HG02642 (cell line): ENCODE data around the gene HIBCH.

Experiments used
- ATAC-seq: cut with Tn5 transposase; IDR thresholded peaks from one replicate; pipeline ENCODE4 v1.9.1; 2021; ENCODE audit warnings: mild to moderate bottlenecking; ENCODE audit not compliant: unreplicated experiment, poor library complexity

HIBCH gene

DNA sequence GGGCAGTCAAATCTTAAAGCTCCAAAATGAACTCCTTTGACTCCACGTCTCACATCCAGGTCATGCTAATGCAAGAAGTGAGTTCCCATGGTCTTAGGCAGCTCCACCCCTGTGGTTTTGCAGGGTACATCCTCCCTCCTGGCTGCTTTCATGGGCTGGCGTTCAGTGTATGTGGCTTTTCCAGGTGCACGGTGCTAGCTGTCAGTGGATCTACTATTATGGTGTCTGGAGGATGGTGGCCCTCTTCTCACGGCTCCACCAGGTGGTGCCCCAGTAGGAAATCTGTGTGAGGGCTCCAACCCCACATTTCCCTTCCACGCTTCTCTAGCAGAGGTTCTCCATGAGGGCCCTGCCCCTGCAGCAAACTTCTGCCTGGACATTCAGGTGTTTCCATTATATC is 151.9 kb downstream of the HIBCH start:
- ATAC-seq = no peak

DNA sequence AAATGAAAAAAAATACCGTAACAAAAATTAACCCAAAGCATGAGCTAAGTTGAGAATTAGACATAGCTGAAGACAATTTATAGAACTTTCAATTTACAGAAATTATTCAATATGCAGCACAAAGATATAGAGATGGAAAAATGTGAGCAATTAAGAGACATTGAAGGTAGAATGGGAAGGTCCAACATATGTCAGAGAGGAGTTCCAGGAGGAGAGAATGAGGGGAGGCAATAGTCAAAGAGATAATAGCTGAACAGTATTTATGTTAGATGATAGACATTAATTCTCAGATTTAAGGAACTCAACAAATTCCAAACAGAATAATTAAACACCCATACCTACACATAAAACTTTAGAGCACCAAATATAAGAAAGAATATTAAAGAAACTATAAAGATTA is 154.1 kb downstream of the HIBCH start:
- ATAC-seq = no peak

DNA sequence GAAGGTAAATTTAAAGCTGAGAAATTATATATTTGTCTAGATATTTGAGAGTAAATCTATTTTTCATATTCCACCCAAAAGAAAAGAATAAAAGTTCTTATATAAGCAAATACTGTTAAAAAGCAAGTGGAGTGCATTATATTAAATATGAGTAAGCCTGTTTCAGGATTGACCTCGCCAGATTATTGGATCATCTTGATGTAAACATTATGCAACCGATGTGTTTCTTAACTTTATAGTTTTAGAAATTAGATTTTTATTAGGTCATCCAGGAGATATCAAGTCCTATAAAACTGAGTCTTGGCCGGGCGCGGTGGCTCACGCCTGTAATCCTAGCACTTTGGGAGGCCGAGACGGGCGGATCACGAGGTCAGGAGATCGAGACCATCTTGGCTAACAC is 156.8 kb downstream of the HIBCH start:
- no peak for ATAC-seq

DNA sequence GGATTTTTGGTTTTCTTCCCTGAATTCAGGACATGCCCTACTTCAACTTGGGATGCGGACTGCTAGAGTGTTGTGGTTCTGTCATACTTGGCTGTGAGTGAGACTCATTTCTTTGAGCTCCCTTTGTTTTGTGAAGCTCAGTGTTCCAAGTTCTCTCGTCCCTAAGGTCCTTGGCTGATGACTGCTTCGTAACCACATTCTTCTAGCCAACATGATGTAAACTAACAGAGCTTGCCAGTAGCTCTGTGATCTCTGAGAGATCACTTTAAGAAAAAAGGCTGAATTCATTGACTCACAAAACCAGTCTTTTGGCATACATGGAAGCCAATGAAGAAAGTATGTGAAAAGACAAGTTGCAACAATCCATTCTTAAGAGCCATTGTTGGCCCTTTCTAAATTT is 160.2 kb downstream of the HIBCH start:
- no peak for ATAC-seq

DNA sequence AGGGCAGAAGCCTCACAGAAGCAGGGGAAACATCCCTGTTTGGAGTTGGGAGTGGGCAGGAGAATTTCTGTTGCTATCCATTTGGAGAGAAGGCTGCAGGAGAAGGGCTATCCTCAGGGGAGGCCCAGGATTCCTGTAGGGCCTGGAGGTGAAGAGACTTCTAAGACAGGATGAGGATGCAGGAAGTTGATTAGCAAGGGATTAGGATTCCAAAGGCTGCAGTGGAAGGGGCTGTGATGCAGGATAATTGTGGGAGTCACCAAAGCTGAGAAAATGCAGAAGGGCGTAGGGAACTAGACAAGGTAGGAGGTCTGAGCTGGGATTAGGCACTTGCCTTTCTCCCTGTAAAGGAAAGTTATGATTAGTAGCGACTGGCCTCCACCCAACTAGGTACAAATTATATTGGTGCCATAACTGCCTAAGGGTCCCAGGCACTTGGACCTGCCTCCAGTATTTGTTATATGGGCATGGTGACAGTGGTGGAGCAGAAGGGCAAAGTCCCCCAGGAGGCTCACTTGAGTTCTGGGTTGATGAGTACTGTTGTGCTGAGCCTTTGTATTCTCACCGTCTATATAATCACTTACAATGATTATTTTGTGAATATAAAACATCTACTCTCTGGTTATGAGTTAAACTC is 160.7 kb downstream of the HIBCH start:
- no peak for ATAC-seq

DNA sequence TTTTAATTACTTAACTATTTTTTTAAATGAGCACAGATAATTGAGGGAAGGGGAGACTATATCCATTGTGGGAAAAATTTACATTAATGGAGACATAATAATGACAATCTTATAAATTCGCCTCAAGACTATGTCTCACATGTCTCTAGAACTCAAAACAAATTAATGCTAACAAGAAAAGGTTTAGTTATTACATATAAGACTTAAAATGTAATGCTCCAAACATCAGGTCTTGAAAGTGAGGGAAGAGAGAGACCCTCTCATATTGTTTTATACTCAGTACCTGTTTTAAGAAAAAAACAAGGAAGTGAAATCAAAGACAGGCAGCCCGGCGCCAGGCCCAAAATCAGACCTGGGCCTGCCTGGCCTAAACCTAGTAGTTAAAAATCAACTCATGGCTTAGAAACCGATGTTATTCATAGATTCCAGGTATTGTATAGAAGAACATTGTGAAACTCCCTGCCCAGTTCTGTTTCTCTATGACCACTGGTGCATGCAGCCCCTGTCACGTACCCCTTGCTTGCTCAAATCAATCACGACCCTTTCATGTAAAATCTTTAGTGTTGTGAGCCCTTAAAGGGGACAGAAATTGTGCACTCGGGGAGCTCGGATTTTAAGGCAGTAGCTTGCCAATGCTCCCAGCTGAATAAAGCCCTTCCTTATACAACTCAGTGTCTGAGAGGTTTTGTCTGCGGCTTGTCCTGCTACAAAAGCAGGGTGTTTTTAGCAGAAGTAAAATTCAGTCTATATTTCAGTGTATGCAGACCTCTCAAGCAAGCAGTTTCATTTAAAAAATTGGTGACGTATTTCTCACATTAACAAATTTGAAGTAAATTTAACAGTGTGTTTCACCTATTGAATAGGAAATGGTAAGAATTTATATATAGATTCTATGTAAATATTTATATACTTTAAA is 161.8 kb downstream of the HIBCH start:
- ATAC-seq = peak; percentile 49

DNA sequence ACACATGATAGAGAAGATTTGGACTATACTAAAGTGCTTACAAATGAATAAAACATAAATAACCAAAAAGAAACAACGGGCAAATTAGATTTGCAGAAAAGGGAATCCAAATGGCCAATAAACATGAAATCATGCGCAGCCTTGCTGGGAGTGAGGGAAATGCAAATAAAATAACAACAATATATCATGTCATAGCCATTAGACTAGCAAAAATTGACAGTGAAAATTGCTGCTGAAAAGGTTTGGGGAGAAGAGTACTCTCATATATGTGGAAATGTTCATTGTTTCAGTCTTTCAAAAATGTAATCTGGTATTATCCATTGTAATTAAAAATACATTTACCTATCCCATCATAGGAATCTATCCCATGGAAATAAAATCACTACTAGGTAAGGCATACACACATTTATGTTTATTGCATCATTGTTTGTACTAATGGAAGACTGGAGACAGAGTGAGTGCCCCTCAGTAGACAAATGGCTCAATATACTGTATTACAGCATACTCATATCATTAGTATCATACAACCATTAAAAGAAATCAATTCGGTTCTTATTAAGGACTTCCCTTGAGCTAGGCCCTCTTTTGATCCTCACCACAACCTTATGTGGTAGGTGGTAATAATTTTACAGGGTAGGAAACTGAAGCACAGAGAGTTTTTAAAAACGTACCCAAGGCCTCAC is 163.0 kb downstream of the HIBCH start:
- ATAC-seq = no peak
